Activated CD4-positive, alpha-beta T cell treated with anti-CD3 and anti-CD28 coated beads, Interleukin-2, amount 10 ng/mL, durations not matched to agents 7 days and 5 days (primary cell): ENCODE measurements around the gene COA1. TPM values are rescaled to one million over a fixed set of nuclear protein-coding genes. Genes with fewer than 3 reads are reported as not detected.
"Not testable (repeated sequence)": the region's sequence is repeated elsewhere in the genome, so short reads cannot be mapped to it uniquely, and the experiment has no call there.

Source experiments
- CTCF ChIA-PET: fragments of 350-600 bp; sonication (Branson Sonifier 250); formaldehyde crosslinking; loops from one replicate; lab custom pipeline; 2021; ENCODE audit warnings: antibody characterized with exemption; lab: Charles Lee
- POLR2A ChIA-PET: fragments of 350-600 bp; sonication (Branson Sonifier 250); formaldehyde crosslinking; loops from one replicate; lab custom pipeline; 2021; ENCODE audit warnings: antibody characterized with exemption; lab: Charles Lee
- DNase-seq: peaks from one replicate; pipeline ENCODE4 v3.0.0-alpha.2; 2020
- H3K27ac Mint-ChIP-seq: one replicate; pipeline ENCODE4 v1.8.0; 2021; ENCODE audit warnings: mild to moderate bottlenecking, moderate library complexity, mixed read lengths
- H3K27me3 Mint-ChIP-seq: one replicate; pipeline ENCODE4 v1.8.0; 2021; ENCODE audit warnings: mixed read lengths
- H3K36me3 Mint-ChIP-seq: one replicate; pipeline ENCODE4 v1.8.0; 2021; ENCODE audit warnings: low read depth, mixed read lengths
- H3K4me1 Mint-ChIP-seq: one replicate; pipeline ENCODE4 v1.8.0; 2021; ENCODE audit warnings: mixed read lengths
- H3K4me3 Mint-ChIP-seq: one replicate; pipeline ENCODE4 v1.8.0; 2021; ENCODE audit warnings: mild to moderate bottlenecking, moderate library complexity, mixed read lengths
- H3K9me3 Mint-ChIP-seq: one replicate; pipeline ENCODE4 v1.8.0; 2021; ENCODE audit warnings: mixed read lengths
- total RNA-seq, 2 experiments: library from RNA; stranded (reverse); gene quantifications; one replicate each; pipeline ENCODE4 v1.2.3, GENCODE V29; 2021

COA1 gene
- total RNA-seq, 2 experiments from 2014 or later: 44.8 to 47.1 TPM

- Mint-ChIP-seq H3K27me3 (no peaks in the 10 kb centered on the region), H3K4me1 (peaks cover 58% of the 10 kb centered on the region), H3K36me3 (peaks cover 69% of the 10 kb centered on the region), H3K4me3 (no peak overlapping the region), H3K27ac (peak overlapping the region; percentile 31), H3K9me3 (no peaks in the 10 kb centered on the region)
- DNase-seq: no peak
- ChIA-PET CTCF (interaction anchor here (0.6 to 3.5 kb wide), 3 partner anchors 18 to 129 kb away, joined by 3 to 15 read pairs (median 3); partner anchors contain the start of gene STK17A), POLR2A (no interaction called here)
Measured at GRCh38 chr7:43612128-43612527, 117.2 kb downstream of the COA1 start.

GRCh38 chr7:43609097-43609496, 120.2 kb downstream of the COA1 start:
- peaks cover 63% of the 10 kb centered on the region for H3K4me1 Mint-ChIP-seq
- CTCF ChIA-PET: interaction anchor here (0.8 to 1.0 kb wide), 3 partner anchors 12 to 37 kb away, joined by 3 to 5 read pairs (median 4); partner anchors contain the start of gene STK17A
- H3K9me3 Mint-ChIP-seq: peaks cover 6% of the 10 kb centered on the region
- H3K27ac Mint-ChIP-seq: no peak overlapping the region
- peaks cover 71% of the 10 kb centered on the region for H3K36me3 Mint-ChIP-seq
- POLR2A ChIA-PET: interaction anchor here (0.6 kb wide), 1 partner anchor 91 kb away, joined by 5 read pairs; no protein-coding TSS in a partner anchor
- no peak overlapping the region for H3K4me3 Mint-ChIP-seq
- no peaks in the 10 kb centered on the region for H3K27me3 Mint-ChIP-seq
- DNase-seq: no peak

- CTCF ChIA-PET: interaction anchor here (0.7 to 0.8 kb wide), 2 partner anchors 22 to 245 kb away, joined by 3 read pairs; partner anchors contain the start of gene STK17A
- Mint-ChIP-seq H3K9me3 (peaks cover 6% of the 10 kb centered on the region), H3K4me1 (peaks cover 41% of the 10 kb centered on the region), H3K27ac (no peak overlapping the region), H3K27me3 (no peaks in the 10 kb centered on the region), H3K4me3 (no peak overlapping the region), H3K36me3 (peaks cover 47% of the 10 kb centered on the region)
- DNase-seq: no peak
- POLR2A ChIA-PET: interaction anchor here (0.8 kb wide), 1 partner anchor 12 kb away, joined by 3 read pairs; no protein-coding TSS in a partner anchor
Measured at GRCh38 chr7:43604251-43604650, 125.1 kb downstream of the COA1 start.

GRCh38 chr7:43602256-43602655, 127.1 kb downstream of the COA1 start:
- peaks cover 6% of the 10 kb centered on the region for H3K9me3 Mint-ChIP-seq
- H3K27me3 Mint-ChIP-seq: no peaks in the 10 kb centered on the region
- peaks cover 38% of the 10 kb centered on the region for H3K4me1 Mint-ChIP-seq
- no peak overlapping the region for H3K27ac Mint-ChIP-seq
- no peak for DNase-seq
- ChIA-PET POLR2A (no interaction called here), CTCF (interaction anchor here (0.6 to 1.3 kb wide), 3 partner anchors 14 to 81 kb away, joined by 3 to 4 read pairs (median 3); partner anchors contain the start of gene STK17A)
- H3K4me3 Mint-ChIP-seq: no peak overlapping the region
- peaks cover 46% of the 10 kb centered on the region for H3K36me3 Mint-ChIP-seq

- POLR2A ChIA-PET: no interaction called here
- peaks cover 6% of the 10 kb centered on the region for H3K9me3 Mint-ChIP-seq
- CTCF ChIA-PET: interaction anchor here (1.0 to 2.9 kb wide), 2 partner anchors 13 to 18 kb away, joined by 3 to 14 read pairs; partner anchors contain the start of gene STK17A
- H3K4me1 Mint-ChIP-seq: peaks cover 37% of the 10 kb centered on the region
- no peak for DNase-seq
- no peak overlapping the region for H3K27ac Mint-ChIP-seq
- H3K36me3 Mint-ChIP-seq: peaks cover 43% of the 10 kb centered on the region
- H3K27me3 Mint-ChIP-seq: no peaks in the 10 kb centered on the region
- H3K4me3 Mint-ChIP-seq: no peak overlapping the region
Measured at GRCh38 chr7:43600056-43600455, 129.3 kb downstream of the COA1 start.

DNA sequence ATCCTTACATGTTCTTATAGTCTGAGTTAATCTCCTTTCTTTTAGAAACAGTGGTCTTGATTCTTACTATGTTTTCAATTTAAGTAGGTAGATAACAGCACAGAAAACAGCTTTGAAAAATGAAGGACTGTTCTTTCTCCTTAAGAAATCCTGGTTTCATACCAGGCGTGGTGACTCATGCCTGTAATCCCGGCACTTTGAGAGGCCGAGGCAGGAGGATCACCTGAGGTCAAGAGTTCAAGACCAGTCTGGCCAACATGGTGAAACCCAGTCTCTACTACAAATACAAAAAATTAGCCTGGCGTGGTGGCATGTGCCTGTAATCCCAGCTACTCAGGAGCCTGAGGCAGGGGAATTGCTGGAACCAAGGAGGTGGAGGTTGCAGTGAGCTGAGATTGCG, 132.9 kb downstream of the COA1 start:
- CTCF ChIA-PET: interaction anchor here (1.1 to 3.5 kb wide), 2 partner anchors 14 to 103 kb away, joined by 5 to 17 read pairs; partner anchors contain the start of gene STK17A
- Mint-ChIP-seq H3K36me3 (peaks cover 45% of the 10 kb centered on the region), H3K4me1 (peaks cover 58% of the 10 kb centered on the region), H3K27ac (peak overlapping the region; percentile 31)
- DNase-seq, POLR2A ChIA-PET, H3K27me3 Mint-ChIP-seq, H3K9me3 Mint-ChIP-seq, H3K4me3 Mint-ChIP-seq: not testable (repeated sequence)

- H3K4me1 Mint-ChIP-seq: peaks cover 70% of the 10 kb centered on the region
- POLR2A ChIA-PET: interaction anchor here (0.6 kb wide), 1 partner anchor 21 kb away, joined by 10 read pairs; no protein-coding TSS in a partner anchor
- peak overlapping the region; percentile 68 for H3K27ac Mint-ChIP-seq
- peaks cover 40% of the 10 kb centered on the region for H3K36me3 Mint-ChIP-seq
- H3K27me3 Mint-ChIP-seq: no peaks in the 10 kb centered on the region
- DNase-seq: no peak
- H3K4me3 Mint-ChIP-seq: peak overlapping the region; percentile 18
- peaks cover 3% of the 10 kb centered on the region for H3K9me3 Mint-ChIP-seq
- CTCF ChIA-PET: interaction anchor here (3.5 kb wide), 1 partner anchor 12 kb away, joined by 17 read pairs; the partner anchor contains the start of gene STK17A
Measured at GRCh38 chr7:43594020-43594419, 135.3 kb downstream of the COA1 start.

- CTCF ChIA-PET: no interaction called here
- Mint-ChIP-seq H3K27me3 (no peaks in the 10 kb centered on the region), H3K4me3 (no peak overlapping the region), H3K4me1 (peaks cover 73% of the 10 kb centered on the region), H3K9me3 (peaks cover 3% of the 10 kb centered on the region), H3K36me3 (peaks cover 42% of the 10 kb centered on the region), H3K27ac (no peak overlapping the region)
- DNase-seq: no peak
- POLR2A ChIA-PET: no interaction called here
Measured at GRCh38 chr7:43593010-43593409, 136.3 kb downstream of the COA1 start.

DNA sequence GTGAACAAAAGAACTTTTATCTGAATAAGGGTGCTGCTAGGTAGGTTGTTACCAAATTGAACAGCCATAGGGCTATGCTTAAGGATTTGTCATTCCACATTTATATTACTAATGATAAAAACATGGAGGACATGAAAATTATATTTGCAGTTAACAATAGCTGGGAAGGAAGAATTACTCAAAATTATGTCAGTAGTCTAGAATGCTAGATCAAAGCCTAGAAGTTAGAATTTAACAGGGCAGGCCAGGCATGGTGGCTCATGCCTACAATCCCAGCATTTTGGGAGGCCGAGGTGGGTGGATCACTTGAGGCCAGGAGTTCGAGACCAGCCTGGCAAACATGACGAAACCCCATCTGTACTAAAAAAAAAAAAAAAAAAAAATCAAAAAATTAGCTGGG, 137.0 kb downstream of the COA1 start:
- H3K4me3 Mint-ChIP-seq: peak overlapping the region; percentile 22
- peaks cover 41% of the 10 kb centered on the region for H3K36me3 Mint-ChIP-seq
- no peaks in the 10 kb centered on the region for H3K27me3 Mint-ChIP-seq
- peaks cover 3% of the 10 kb centered on the region for H3K9me3 Mint-ChIP-seq
- H3K4me1 Mint-ChIP-seq: peaks cover 77% of the 10 kb centered on the region
- peak overlapping the region; percentile 67 for H3K27ac Mint-ChIP-seq
- no peak for DNase-seq
- CTCF ChIA-PET: interaction anchor here (0.7 kb wide), 1 partner anchor 10 kb away, joined by 5 read pairs; the partner anchor contains the start of gene STK17A
- POLR2A ChIA-PET: interaction anchor here (0.7 kb wide), 1 partner anchor 56 kb away, joined by 3 read pairs; no protein-coding TSS in a partner anchor

DNA sequence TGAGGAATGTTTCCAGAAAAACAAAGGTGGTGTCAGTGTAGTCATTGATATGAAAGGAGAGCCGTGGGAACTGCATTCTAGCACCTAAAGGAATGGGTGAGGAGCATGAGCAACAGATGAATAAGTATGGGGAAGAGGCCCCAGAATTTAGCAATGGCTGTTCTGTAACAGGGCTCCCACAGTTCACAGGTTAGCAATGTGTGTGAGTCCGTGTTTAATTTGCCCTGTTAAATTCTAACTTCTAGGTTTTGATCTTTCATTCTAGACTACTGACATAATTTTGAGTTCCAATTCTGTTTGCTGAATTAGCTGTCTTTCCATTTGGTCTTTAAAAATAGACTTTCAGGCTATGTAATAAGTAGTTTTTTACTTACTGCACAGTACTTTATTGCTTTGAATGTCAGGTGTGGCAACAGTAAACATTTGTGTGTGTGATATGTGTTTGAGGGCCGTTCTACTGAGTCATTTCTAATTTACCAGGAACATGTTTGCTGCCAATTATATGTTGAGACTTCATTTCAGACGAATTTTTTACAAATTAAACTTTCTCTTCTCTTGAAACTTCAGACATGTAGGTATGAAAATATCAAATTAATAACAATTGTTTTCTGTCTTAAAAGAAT, 137.7 kb downstream of the COA1 start:
- Mint-ChIP-seq H3K27me3 (no peaks in the 10 kb centered on the region), H3K4me1 (peaks cover 77% of the 10 kb centered on the region), H3K4me3 (peak overlapping the region; percentile 22), H3K36me3 (peaks cover 36% of the 10 kb centered on the region), H3K27ac (peak overlapping the region; percentile 67), H3K9me3 (peaks cover 3% of the 10 kb centered on the region)
- no peak for DNase-seq
- ChIA-PET CTCF (interaction anchor here (1.5 to 1.6 kb wide), 2 partner anchors 9 to 109 kb away, joined by 5 to 7 read pairs; partner anchors contain the start of gene STK17A), POLR2A (no interaction called here)

- peak; percentile 46 for DNase-seq
- POLR2A ChIA-PET: no interaction called here
- H3K4me3 Mint-ChIP-seq: peak overlapping the region; percentile 8
Measured at GRCh38 chr7:43590862-43591557, 138.3 kb downstream of the COA1 start.

DNA sequence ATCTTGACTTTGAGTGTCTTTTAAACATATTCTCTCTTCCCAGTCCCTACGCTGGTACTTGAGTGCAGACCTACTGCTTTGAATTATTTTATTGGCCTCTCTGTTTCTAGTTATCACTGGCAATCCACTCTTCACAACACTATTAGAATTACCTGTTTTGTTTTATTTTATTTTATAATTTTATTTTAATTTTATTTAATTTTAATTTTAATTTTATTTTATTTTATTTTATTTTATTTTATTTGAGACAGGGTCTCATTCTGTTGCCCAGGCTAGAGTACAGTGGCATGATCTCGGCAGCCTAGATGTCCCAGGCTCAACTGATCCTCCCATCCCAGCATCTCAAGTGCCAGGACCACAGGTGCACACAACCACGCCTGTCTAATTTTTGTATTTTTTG, 139.6 kb downstream of the COA1 start:
- Mint-ChIP-seq H3K4me1 (peaks cover 77% of the 10 kb centered on the region), H3K27me3 (no peaks in the 10 kb centered on the region), H3K4me3 (peak overlapping the region; percentile 12), H3K9me3 (peaks cover 3% of the 10 kb centered on the region), H3K27ac (peak overlapping the region; percentile 47), H3K36me3 (peaks cover 41% of the 10 kb centered on the region)
- CTCF ChIA-PET: interaction anchor here (0.7 to 1.1 kb wide), 2 partner anchors 14 to 32 kb away, joined by 3 to 4 read pairs; no protein-coding TSS in a partner anchor
- POLR2A ChIA-PET: no interaction called here
- DNase-seq: no peak

More at GRCh38 chr7:43590862-43591557, 138.3 kb downstream of the COA1 start:
- Mint-ChIP-seq H3K4me1 (peaks cover 82% of the 10 kb centered on the region), H3K9me3 (peaks cover 3% of the 10 kb centered on the region), H3K27me3 (no peaks in the 10 kb centered on the region), H3K36me3 (peaks cover 39% of the 10 kb centered on the region), H3K27ac (peak overlapping the region; percentile 67)
- CTCF ChIA-PET: interaction anchor here (0.7 to 1.6 kb wide), 5 partner anchors 8 to 131 kb away, joined by 3 to 7 read pairs (median 4); partner anchors contain the start of gene STK17A
